Measurements from ENCODE around the gene SLC44A5.

Gene SLC44A5

DNA sequence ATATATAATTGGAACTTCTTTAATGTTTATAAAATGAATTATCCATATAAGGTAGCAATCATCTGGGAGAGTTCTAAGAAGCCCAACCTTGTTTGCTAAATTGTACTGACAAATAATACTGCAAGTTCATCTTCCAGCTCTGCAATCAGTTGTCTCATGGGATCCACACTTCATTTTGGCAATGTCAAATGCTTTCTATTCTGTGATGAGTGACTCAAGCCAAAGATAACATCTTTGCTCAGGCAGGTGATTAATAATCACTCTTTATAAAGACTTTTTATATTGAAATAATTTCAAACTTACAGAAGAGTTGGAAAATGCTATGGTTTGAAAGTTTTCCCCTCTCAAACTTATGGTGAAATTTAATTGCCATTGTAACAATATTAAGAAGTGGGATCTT is 67.2 kb downstream of the SLC44A5 start:
- no peak overlapping the region for H3K27ac Mint-ChIP-seq
- H3K4me1 Mint-ChIP-seq: peaks cover 8% of the 10 kb centered on the region
- TF ChIP-seq, protein P1, sequence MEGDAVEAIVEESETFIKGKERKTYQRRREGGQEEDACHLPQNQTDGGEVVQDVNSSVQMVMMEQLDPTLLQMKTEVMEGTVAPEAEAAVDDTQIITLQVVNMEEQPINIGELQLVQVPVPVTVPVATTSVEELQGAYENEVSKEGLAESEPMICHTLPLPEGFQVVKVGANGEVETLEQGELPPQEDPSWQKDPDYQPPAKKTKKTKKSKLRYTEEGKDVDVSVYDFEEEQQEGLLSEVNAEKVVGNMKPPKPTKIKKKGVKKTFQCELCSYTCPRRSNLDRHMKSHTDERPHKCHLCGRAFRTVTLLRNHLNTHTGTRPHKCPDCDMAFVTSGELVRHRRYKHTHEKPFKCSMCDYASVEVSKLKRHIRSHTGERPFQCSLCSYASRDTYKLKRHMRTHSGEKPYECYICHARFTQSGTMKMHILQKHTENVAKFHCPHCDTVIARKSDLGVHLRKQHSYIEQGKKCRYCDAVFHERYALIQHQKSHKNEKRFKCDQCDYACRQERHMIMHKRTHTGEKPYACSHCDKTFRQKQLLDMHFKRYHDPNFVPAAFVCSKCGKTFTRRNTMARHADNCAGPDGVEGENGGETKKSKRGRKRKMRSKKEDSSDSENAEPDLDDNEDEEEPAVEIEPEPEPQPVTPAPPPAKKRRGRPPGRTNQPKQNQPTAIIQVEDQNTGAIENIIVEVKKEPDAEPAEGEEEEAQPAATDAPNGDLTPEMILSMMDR (IDR thresholded peaks at IDR 0.05): no peak

DNA sequence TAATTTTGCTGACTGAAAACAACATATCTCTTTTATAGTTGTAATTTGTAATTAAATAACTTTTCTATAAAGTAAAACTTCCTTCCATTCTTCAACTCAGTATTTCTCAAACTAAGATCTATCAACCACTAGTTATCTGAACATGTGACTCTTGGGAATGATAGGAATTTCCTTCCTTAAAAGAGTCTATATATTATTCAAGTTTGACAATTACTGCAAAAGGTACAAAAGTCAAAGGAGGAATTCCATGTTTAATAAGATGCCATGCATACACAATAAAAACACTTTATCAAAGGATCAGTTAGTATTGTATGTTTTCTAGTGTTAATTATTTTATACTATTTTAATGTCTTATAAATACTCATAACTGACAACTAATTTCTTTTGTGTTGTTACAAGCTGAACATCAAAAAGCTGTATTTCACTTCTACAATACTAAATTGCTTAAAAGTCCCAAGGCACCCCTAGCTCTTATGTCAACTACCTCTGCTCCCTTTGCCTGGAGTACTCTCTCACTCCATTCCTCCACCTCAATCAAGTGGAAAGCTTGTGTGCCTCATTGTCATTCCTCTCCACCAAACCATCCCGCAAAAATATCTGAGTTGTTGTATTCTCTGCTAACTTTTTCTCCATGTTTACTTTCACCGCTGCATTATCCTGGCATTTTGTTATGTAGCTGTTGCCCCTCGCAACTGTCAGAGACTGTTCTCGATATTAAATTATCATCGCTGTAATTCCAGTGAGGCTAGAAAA is 67.9 kb downstream of the SLC44A5 start:
- Mint-ChIP-seq H3K4me3 (no peak overlapping the region), H3K27ac (no peak overlapping the region), H3K27me3 (ENCODE audit: low read depth, poor library complexity) (no peaks in the 10 kb centered on the region), H3K4me1 (peaks cover 8% of the 10 kb centered on the region), H3K36me3 (ENCODE audit: low read depth) (no peaks in the 10 kb centered on the region), H3K9me3 (no peaks in the 10 kb centered on the region)
- TF ChIP-seq, protein P1 (IDR thresholded peaks at IDR 0.05): no peak
- no peak for DNase-seq

More for the DNA sequence above, 67.2 kb downstream of the SLC44A5 start:
- Mint-ChIP-seq H3K36me3 (ENCODE audit: low read depth) (no peaks in the 10 kb centered on the region), H3K4me3 (no peak overlapping the region), H3K9me3 (no peaks in the 10 kb centered on the region), H3K27me3 (ENCODE audit: low read depth, poor library complexity) (no peaks in the 10 kb centered on the region)
- no peak for DNase-seq

DNA sequence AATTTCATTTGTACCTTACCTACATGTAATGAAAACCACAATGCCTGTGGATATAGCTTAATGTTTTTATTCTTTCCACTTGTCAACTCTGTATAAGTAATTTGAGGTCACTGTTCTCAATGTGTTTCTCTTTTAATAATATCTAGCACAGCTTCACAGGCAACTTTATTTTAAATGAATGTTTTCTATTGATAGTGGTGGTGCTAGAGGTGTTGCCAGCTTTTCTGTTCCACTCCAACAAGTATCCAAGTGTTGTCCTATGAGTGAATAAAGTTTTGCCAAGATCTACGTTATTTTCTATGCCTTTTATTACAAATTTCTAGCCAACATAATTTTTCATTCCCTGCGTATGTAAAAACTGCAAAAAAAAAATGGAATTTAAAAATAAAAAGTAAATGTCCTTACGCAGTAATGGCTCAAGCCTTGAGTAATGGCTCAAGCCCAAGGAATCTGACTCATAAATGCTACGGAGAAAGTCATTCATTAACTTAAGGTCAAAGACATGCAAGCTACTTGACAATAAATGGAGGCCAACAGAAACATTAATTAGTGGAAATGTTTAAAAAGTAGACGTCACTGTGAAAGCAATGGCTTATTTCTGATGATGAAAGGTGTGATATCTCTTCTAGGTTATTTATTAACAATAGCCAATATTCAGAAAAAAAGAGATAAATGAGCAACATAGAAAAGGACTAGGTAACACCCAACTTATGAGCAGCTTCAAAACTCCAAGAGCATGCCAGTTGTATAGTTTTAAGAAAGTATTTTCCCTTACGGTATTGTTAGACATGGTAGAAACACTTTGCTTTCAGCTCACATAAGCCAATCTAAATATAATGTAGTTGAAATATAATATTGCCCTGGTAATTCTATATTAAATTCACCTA is 71.4 kb downstream of the SLC44A5 start:
- Mint-ChIP-seq H3K9me3 (no peaks in the 10 kb centered on the region), H3K4me3 (no peak overlapping the region), H3K36me3 (ENCODE audit: low read depth) (no peaks in the 10 kb centered on the region), H3K27me3 (ENCODE audit: low read depth, poor library complexity) (no peaks in the 10 kb centered on the region), H3K27ac (no peak overlapping the region), H3K4me1 (peaks cover 8% of the 10 kb centered on the region)
- TF ChIP-seq, protein P1 (IDR thresholded peaks at IDR 0.05): no peak
- DNase-seq: no peak

DNA sequence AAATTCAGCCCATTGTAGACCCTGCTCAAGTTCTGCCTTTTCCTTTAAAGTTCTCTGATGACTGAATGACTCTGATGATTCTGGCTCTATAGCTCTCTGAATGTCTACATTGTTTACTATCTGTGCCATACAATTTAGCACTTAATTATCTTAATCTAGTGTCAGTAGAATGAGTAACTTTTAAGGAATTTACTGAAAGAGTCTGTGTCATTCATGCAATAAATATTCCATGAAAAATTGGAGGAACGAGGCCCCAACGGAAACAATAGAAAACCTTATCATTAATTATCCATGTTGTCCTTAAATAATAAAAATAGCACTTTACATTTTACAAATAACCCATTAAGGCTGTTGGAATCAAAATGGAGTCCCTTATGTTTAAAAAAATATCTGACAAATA is 77.8 kb downstream of the SLC44A5 start:
- DNase-seq: no peak
- Mint-ChIP-seq H3K9me3 (no peaks in the 10 kb centered on the region), H3K36me3 (ENCODE audit: low read depth) (no peaks in the 10 kb centered on the region), H3K4me3 (no peak overlapping the region), H3K27me3 (ENCODE audit: low read depth, poor library complexity) (peaks cover 3% of the 10 kb centered on the region), H3K27ac (no peak overlapping the region), H3K4me1 (no peaks in the 10 kb centered on the region)
- TF ChIP-seq, protein P1 (IDR thresholded peaks at IDR 0.05): no peak

DNA sequence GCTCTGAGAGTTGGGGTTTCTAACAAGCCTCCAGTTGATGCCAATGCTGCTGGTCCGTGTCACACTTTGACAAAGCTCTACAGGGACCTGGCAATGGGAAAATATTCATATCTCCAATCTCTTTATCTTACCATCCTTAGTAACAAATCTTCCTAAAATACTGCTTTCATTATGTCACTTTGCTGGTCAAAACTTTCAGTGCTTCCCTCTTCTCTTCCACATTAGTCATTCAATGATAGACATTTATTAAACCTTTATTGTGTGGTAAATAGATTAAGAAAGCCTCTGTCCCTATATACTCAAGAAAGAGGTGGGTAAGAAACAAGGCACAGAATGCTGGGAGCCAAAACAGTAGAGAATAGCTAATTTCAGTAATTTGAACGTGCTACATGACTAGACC is 79.3 kb downstream of the SLC44A5 start:
- no peaks in the 10 kb centered on the region for H3K4me1 Mint-ChIP-seq
- TF ChIP-seq, protein P1 (IDR thresholded peaks at IDR 0.05): no peak
- peaks cover 3% of the 10 kb centered on the region for H3K27me3 Mint-ChIP-seq (ENCODE audit: low read depth, poor library complexity)
- no peak overlapping the region for H3K4me3 Mint-ChIP-seq
- DNase-seq: no peak
- H3K9me3 Mint-ChIP-seq: no peaks in the 10 kb centered on the region
- no peak overlapping the region for H3K27ac Mint-ChIP-seq
- H3K36me3 Mint-ChIP-seq (ENCODE audit: low read depth): no peaks in the 10 kb centered on the region
